GM13976 (cell line): ENCODE data around the gene TLR9.
"Not testable (repeated sequence)": the region's sequence is repeated elsewhere in the genome, so short reads cannot be mapped to it uniquely, and the experiment has no call there.

Experiments
- DNase-seq: peaks from one replicate; pipeline ENCODE4 v3.0.0; 2012; ENCODE audit warnings: low spot score
- CTCF ChIP-seq: IDR thresholded peaks from 2 replicates; pipeline ENCODE4 v1.5.1; 2012; ENCODE audit warnings: borderline replicate concordance, mild to moderate bottlenecking; ENCODE audit not compliant: insufficient read depth; ENCODE audit errors: extremely low read depth, missing control alignments, control extremely low read depth
- in situ Hi-C: fragments of 300-500 bp; cut with MboI; formaldehyde crosslinking; loops from one replicate; pipeline ENCODE4 v1.12.0; 2022; ENCODE audit warnings: low sequenced_read_pairs, mixed read lengths, inconsistent platforms; ENCODE audit not compliant: unreplicated experiment

Gene TLR9, protein sequence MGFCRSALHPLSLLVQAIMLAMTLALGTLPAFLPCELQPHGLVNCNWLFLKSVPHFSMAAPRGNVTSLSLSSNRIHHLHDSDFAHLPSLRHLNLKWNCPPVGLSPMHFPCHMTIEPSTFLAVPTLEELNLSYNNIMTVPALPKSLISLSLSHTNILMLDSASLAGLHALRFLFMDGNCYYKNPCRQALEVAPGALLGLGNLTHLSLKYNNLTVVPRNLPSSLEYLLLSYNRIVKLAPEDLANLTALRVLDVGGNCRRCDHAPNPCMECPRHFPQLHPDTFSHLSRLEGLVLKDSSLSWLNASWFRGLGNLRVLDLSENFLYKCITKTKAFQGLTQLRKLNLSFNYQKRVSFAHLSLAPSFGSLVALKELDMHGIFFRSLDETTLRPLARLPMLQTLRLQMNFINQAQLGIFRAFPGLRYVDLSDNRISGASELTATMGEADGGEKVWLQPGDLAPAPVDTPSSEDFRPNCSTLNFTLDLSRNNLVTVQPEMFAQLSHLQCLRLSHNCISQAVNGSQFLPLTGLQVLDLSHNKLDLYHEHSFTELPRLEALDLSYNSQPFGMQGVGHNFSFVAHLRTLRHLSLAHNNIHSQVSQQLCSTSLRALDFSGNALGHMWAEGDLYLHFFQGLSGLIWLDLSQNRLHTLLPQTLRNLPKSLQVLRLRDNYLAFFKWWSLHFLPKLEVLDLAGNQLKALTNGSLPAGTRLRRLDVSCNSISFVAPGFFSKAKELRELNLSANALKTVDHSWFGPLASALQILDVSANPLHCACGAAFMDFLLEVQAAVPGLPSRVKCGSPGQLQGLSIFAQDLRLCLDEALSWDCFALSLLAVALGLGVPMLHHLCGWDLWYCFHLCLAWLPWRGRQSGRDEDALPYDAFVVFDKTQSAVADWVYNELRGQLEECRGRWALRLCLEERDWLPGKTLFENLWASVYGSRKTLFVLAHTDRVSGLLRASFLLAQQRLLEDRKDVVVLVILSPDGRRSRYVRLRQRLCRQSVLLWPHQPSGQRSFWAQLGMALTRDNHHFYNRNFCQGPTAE

GRCh38 chr3:52225452-52226228 lies at the start of gene TLR9:
Gene TLR9 (minus strand): TSS chr3:52225645. CDS start chr3:52225529, 116 bp downstream.
- TF ChIP-seq CTCF, result no peak
- peak; percentile 82 for DNase-seq
- in situ Hi-C loops, result no loop called here

DNA sequence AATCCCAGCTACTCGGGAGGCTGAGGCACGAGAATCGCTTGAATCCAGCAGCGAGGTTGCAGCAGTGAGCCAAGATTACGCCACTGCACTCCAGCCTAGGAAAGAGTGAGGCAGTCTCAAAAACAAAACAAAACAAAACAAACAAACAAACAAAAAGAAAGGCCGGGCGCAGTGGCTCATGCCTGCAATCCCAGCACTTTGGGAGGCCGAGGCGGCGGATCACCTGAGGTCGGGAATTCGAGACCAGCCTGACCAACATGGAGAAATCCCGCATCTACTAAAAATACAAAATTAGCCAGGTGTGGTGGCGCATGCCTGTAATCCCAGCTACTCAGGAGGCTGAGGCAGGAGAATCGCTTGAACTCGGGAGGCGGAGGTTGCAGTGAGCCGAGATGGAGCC lies 49.3 kb upstream of the TLR9 start:
- in situ Hi-C loops, result not testable (repeated sequence)

DNA sequence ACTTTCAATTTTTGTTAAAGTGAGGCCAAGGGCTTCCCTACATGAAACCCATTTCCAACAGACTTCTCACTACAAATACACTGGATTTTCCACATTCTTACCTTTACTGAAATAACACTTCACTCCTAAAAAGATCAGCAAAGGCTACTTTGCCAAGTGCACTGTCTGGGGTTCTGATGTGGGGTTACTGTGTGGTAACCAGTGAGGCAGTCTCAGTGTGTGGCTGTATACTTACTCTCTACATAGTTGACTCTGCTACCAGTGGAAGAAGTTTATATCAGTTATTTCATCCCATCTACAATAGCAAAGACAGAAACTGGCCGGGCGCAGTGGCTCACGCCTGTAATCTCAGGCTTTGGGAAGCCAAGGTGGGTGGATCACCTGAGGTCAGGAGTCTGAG lies 47.4 kb upstream of the TLR9 start:
- DNase-seq, result no peak
- in situ Hi-C loops, result no loop called here
- no peak for TF ChIP-seq CTCF

More for the DNA sequence above, 49.3 kb upstream of the TLR9 start:
- not testable (repeated sequence) for DNase-seq

DNA sequence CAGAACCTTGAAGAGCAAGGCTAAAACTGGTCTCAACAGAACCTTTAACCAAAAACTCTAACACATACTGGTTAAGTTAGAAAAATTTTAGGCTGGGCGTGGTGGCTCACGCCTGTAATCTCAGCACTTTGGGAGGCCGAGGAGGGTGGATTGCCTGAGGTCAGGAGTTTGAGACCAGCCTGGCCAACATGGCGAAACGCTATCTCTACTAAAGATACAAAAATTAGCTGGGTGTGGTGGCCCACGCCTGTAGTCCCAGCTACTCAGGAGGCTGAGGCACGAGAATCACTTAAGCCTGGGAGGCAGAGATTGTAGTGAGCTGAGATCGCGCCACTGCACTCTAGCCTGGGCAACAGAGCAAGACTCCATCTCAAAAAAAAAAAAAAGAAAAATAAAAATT lies 46.7 kb upstream of the TLR9 start:
- in situ Hi-C loops, DNase-seq: not testable (repeated sequence)

DNA sequence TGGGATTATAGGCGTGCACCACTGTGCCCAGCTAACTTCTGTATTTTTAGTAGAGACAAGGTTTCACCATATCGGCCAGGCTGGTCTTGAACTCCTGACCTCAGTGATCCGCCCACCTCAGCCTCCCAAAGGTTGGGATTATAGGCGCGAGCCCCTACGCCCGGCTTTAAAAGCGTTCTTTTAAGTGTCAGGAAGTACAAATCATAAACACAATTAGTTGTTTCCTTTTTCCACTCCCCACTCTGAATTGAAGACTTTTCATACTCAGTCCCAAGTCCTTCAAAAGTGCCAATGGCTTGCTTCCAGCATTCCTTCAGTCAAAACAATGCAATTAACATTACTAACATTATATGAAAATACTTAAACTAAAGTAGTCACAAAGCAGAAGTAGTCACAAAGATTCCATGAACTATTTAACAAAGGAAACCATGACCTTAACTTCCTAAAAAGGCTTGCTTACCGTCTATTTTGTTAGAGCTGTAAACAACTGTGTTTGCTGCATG lies 44.9 kb upstream of the TLR9 start:
- DNase-seq, result no peak
- in situ Hi-C loops, result no loop called here
- no peak for TF ChIP-seq CTCF

DNA sequence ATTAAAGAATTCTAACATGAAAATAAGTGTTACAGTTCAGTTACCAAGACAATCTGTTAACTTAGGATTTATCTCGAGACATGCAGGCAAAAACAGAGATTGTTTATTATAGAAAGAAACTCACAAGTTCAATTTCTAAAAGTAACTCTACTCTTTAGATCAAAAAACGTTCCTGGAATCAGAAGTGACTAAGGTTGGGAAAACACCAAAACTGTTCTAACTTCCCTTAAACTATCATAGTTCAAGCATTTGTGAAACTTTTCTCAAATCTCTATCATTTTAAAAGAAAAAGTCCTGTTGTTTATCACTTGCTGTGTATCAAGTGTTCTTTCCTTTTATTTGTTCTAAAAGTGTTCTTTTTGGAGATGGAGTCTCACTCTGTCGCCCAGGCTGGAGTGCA lies 44.3 kb upstream of the TLR9 start:
- no peak for TF ChIP-seq CTCF
- DNase-seq, result no peak
- in situ Hi-C loops, result no loop called here

DNA sequence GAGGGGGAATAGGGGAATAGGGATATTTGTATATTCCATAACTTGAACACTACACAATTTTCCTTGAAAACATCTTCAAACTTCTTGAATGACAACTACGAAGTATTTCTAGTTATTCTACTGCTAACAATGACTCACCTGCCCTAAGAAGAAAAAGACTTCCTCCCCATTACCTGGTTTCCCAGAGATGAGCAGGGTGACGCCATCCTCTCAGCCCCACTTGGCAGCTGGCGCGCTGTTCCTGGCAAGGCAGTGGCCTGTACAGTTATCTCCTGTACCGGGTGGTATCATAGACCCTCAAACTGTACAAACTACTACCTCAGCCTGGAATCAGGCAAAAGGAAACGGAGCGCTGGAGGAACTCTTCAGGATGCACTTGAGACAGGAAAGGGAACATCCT lies 42.6 kb upstream of the TLR9 start:
- in situ Hi-C loops, result no loop called here
- no peak for DNase-seq
- no peak for TF ChIP-seq CTCF
